Measurements from ENCODE around the gene PTOV1. TPM values are rescaled to one million over a fixed set of nuclear protein-coding genes. Genes with fewer than 3 reads are reported as not detected.

Gene PTOV1
- total RNA-seq, 2 experiments from 2014 or later = 66.0 to 68.0 TPM

Small RNA genes within 50 kb of the gene (microRNA-seq; reads per million reads assigned to microRNA genes)
- gene MIR4749 (ENCODE audit: borderline microRNAs expressed, borderline replicate concordance) (2.7 reads per million), gene MIR4750 (ENCODE audit: borderline microRNAs expressed, borderline replicate concordance) (2.2 reads per million), gene MIR6800 (ENCODE audit: borderline microRNAs expressed, borderline replicate concordance) (not detected)

Other genes with a start within 250 kb of the PTOV1 start
- 1 to 10 TPM; 7.2 to 7.8 TPM for gene RRAS, start 211.0 kb upstream of the PTOV1 start, total RNA-seq
- gene SCAF1, start 208.9 kb upstream of the PTOV1 start, total RNA-seq = 10 to 100 TPM; 39.9 to 41.9 TPM
- 10 to 100 TPM; 85.2 to 97.8 TPM for gene IRF3, start 185.3 kb upstream of the PTOV1 start, total RNA-seq
- gene BCL2L12, start 185.2 kb upstream of the PTOV1 start, total RNA-seq = 10 to 100 TPM; 70.5 to 75.6 TPM
- 100 to 1,000 TPM; 380 to 394 TPM for gene PRMT1, start 173.9 kb upstream of the PTOV1 start, total RNA-seq
- 1 to 10 TPM; 1.4 to 1.8 TPM for gene ADM5, start 161.6 kb upstream of the PTOV1 start, total RNA-seq
- under 1 TPM; 0.32 to 0.48 TPM for gene CPT1C, start 160.0 kb upstream of the PTOV1 start, total RNA-seq
- gene TSKS, start 87.9 kb upstream of the PTOV1 start, total RNA-seq = under 1 TPM; 0.57 to 0.72 TPM
- 10 to 100 TPM; 87.7 to 88.3 TPM for gene AP2A1, start 84.2 kb upstream of the PTOV1 start, total RNA-seq
- 10 to 100 TPM; 14.5 to 14.9 TPM for gene FUZ, start 37.9 kb upstream of the PTOV1 start, total RNA-seq
- 10 to 100 TPM; 32.4 to 39.2 TPM for gene MED25, start 32.9 kb upstream of the PTOV1 start, total RNA-seq
- gene PNKP, start 16.4 kb downstream of the PTOV1 start, total RNA-seq = 10 to 100 TPM; 64.4 to 65.9 TPM
- gene AKT1S1, start 26.2 kb downstream of the PTOV1 start, total RNA-seq = 10 to 100 TPM; 13.3 to 14.2 TPM
- gene TBC1D17, start 26.5 kb downstream of the PTOV1 start, total RNA-seq = 10 to 100 TPM; 29.8 to 32.4 TPM
- 1 to 10 TPM; 7.2 to 7.5 TPM for gene IL4I1, start 45.7 kb downstream of the PTOV1 start, total RNA-seq
- 1 to 10 TPM; 8.0 to 8.8 TPM for gene ATF5, start 78.0 kb downstream of the PTOV1 start, total RNA-seq
- 10 to 100 TPM; 89.2 to 92.5 TPM for gene NUP62, start 78.3 kb downstream of the PTOV1 start, total RNA-seq
- gene SIGLEC11, start 110.0 kb downstream of the PTOV1 start, total RNA-seq = not detected
- gene VRK3, start 174.2 kb downstream of the PTOV1 start, total RNA-seq = 10 to 100 TPM; 45.7 to 54.3 TPM
- 10 to 100 TPM; 13.1 to 13.6 TPM for gene ZNF473, start 174.8 kb downstream of the PTOV1 start, total RNA-seq